Activated T-cell treated with anti-CD3 and anti-CD28 coated beads for 4 hours (primary cell): ENCODE measurements around the gene PDZD4.

ENCODE experiments used
- DNase-seq: peaks from one replicate; pipeline ENCODE4 v3.0.0-alpha.2; 2020

PDZD4 gene

GRCh38 chrX:153769865-153770600 is 60.3 kb downstream of the PDZD4 start:
- DNase-seq = no peak

- no peak for DNase-seq
Measured at GRCh38 chrX:153769158-153769864, 61.0 kb downstream of the PDZD4 start.

GRCh38 chrX:153768311-153769157 is 61.8 kb downstream of the PDZD4 start:
- DNase-seq = no peak

- no peak for DNase-seq
Measured at GRCh38 chrX:153767674-153768055, 62.7 kb downstream of the PDZD4 start.

GRCh38 chrX:153766871-153767673 is 63.3 kb downstream of the PDZD4 start:
- DNase-seq = no peak

GRCh38 chrX:153766098-153766817 is 64.1 kb downstream of the PDZD4 start:
- DNase-seq = peak; percentile 25

GRCh38 chrX:153765138-153766079 is 64.9 kb downstream of the PDZD4 start:
- DNase-seq = no peak

GRCh38 chrX:153764786-153765137 is 65.6 kb downstream of the PDZD4 start:
- DNase-seq = no peak

GRCh38 chrX:153763989-153764755 is 66.2 kb downstream of the PDZD4 start, which contains the start of gene PLXNB3:
TSS of gene PLXNB3 (plus strand) at chrX:153764249. CDS start at chrX:153765536, 1,287 bp downstream.
- DNase-seq = peak; percentile 54

- DNase-seq = no peak
Measured at GRCh38 chrX:153763298-153763932, 66.9 kb downstream of the PDZD4 start.

GRCh38 chrX:153762626-153763173 is 67.6 kb downstream of the PDZD4 start:
- no peak for DNase-seq

GRCh38 chrX:153761863-153762262 is 68.5 kb downstream of the PDZD4 start:
- DNase-seq = no peak

- DNase-seq = no peak
Measured at GRCh38 chrX:153755136-153755535, 75.2 kb downstream of the PDZD4 start.
